HUES64 (cell line): ENCODE results near the gene NUTM1.
A peak's percentile ranks its signal among the peaks of the same experiment; 100 is the strongest.
"Not testable (repeated sequence)": the region's sequence is repeated elsewhere in the genome, so short reads cannot be mapped to it uniquely, and the experiment has no call there.

ENCODE experiments used
- H3K27ac ChIP-seq: 2 replicates; pipeline ENCODE4 v1.7.0; 2013; ENCODE audit warnings: low read depth, low read length, inconsistent platforms
- H3K27me3 ChIP-seq: 2 replicates; pipeline ENCODE4 v1.6.1; 2013; ENCODE audit warnings: mild to moderate bottlenecking, low read length; ENCODE audit not compliant: insufficient read depth
- H3K36me3 ChIP-seq: 2 replicates; pipeline ENCODE4 v1.6.1; 2013; ENCODE audit warnings: mild to moderate bottlenecking, low read length; ENCODE audit not compliant: insufficient read depth
- H3K4me1 ChIP-seq: 2 replicates; pipeline ENCODE4 v1.6.1; 2013; ENCODE audit warnings: mild to moderate bottlenecking, low read length, moderate library complexity; ENCODE audit not compliant: insufficient read depth
- H3K4me3 ChIP-seq: 2 replicates; pipeline ENCODE4 v1.5.1; 2013; ENCODE audit warnings: mild to moderate bottlenecking, low read length, moderate library complexity
- H3K9ac ChIP-seq: 2 replicates; pipeline ENCODE4 v1.6.1; 2013; ENCODE audit warnings: mild to moderate bottlenecking, low read depth, low read length
- H3K9me3 ChIP-seq: 2 replicates; pipeline ENCODE4 v1.6.1; 2013; ENCODE audit warnings: low read depth, low read length; ENCODE audit not compliant: insufficient read depth
- WGBS: fragments of 150-250, 120-280 bp; methylation state at CpG from one replicate; pipeline ENCODE4 v1.1.7; 2013; ENCODE audit warnings: missing lambda C conversion rate; 5-methylcytosine and 5-hydroxymethylcytosine counted together

The NUTM1 gene

GRCh38 chr15:34338347-34338746 is 4.8 kb upstream of the NUTM1 start:
- H3K27me3 ChIP-seq, result no peaks in the 10 kb centered on the region
- no peak overlapping the region; the same call in 1 of the 2 replicates for H3K27ac ChIP-seq
- peak overlapping the region; percentile 75 for H3K4me3 ChIP-seq
- WGBS, result 57% methylated on average over 15 of the region's 16 CpGs
- peaks cover 6% of the 10 kb centered on the region; the same call in 1 of the 2 replicates for H3K4me1 ChIP-seq
- 0 out of 2 replicates have a peak overlapping the region, but pooled peaks have one; percentile 9 for H3K9ac ChIP-seq
- peaks cover 30% of the 10 kb centered on the region for H3K36me3 ChIP-seq
- H3K9me3 ChIP-seq, result no peaks in the 10 kb centered on the region

- Histone ChIP-seq H3K4me3 (no peak overlapping the region), H3K9me3 (no peaks in the 10 kb centered on the region), H3K9ac (no peak overlapping the region), H3K27me3 (no peaks in the 10 kb centered on the region), H3K27ac (no peak overlapping the region), H3K36me3 (peaks cover 30% of the 10 kb centered on the region), H3K4me1 (peaks cover 6% of the 10 kb centered on the region; the same call in 1 of the 2 replicates)
- WGBS, result 94% methylated on average over 3 of the region's 3 CpGs
Observed at GRCh38 chr15:34339946-34340345, 3.2 kb upstream of the NUTM1 start.

GRCh38 chr15:34341381-34342212 is 1.5 kb upstream of the NUTM1 start:
- Histone ChIP-seq H3K9ac (no peak overlapping the region), H3K4me1 (peaks cover 6% of the 10 kb centered on the region; the same call in 1 of the 2 replicates), H3K27me3 (no peaks in the 10 kb centered on the region), H3K4me3 (peak overlapping the region; percentile 83), H3K9me3 (no peaks in the 10 kb centered on the region), H3K27ac (no peak overlapping the region), H3K36me3 (peaks cover 30% of the 10 kb centered on the region)
- 94% methylated on average over 15 of the region's 15 CpGs for WGBS

GRCh38 chr15:34342213-34342736 is 840 bp upstream of the NUTM1 start:
- H3K27ac ChIP-seq, result peak overlapping the region; percentile 79; the same call in 1 of the 2 replicates
- peak overlapping the region; percentile 89 for H3K9ac ChIP-seq
- WGBS, result 37% methylated on average over 26 of the region's 26 CpGs
- not testable (repeated sequence) for H3K27me3 ChIP-seq, H3K9me3 ChIP-seq, H3K4me1 ChIP-seq
- H3K4me3 ChIP-seq, result peak overlapping the region; percentile 83
- peaks cover 30% of the 10 kb centered on the region for H3K36me3 ChIP-seq

GRCh38 chr15:34347951-34348638 is 5.0 kb downstream of the NUTM1 start:
- no peak overlapping the region for H3K4me3 ChIP-seq
- WGBS, result 87% methylated on average over 13 of the region's 13 CpGs
- no peaks in the 10 kb centered on the region for H3K27me3 ChIP-seq
- H3K36me3 ChIP-seq, result no peaks in the 10 kb centered on the region
- H3K9ac ChIP-seq, result no peak overlapping the region
- no peak overlapping the region for H3K27ac ChIP-seq
- H3K9me3 ChIP-seq, result no peaks in the 10 kb centered on the region
- no peaks in the 10 kb centered on the region for H3K4me1 ChIP-seq

- no peak overlapping the region for H3K9ac ChIP-seq
- H3K27ac ChIP-seq, result no peak overlapping the region
- H3K9me3 ChIP-seq, result no peaks in the 10 kb centered on the region
- 86% methylated on average over 1 of the region's 1 CpG for WGBS
- no peaks in the 10 kb centered on the region for H3K36me3 ChIP-seq
- no peak overlapping the region for H3K4me3 ChIP-seq
- H3K27me3 ChIP-seq, result no peaks in the 10 kb centered on the region
- peaks cover 1% of the 10 kb centered on the region; the same call in 1 of the 2 replicates for H3K4me1 ChIP-seq
Observed at GRCh38 chr15:34348735-34349300, 5.7 kb downstream of the NUTM1 start.

- Histone ChIP-seq H3K36me3 (peaks cover 4% of the 10 kb centered on the region), H3K4me3 (no peak overlapping the region), H3K27ac (no peak overlapping the region), H3K9ac (no peak overlapping the region), H3K9me3 (no peaks in the 10 kb centered on the region), H3K27me3 (no peaks in the 10 kb centered on the region), H3K4me1 (peaks cover 6% of the 10 kb centered on the region; the same call in 1 of the 2 replicates)
- WGBS, result 90% methylated on average over 4 of the region's 4 CpGs
Observed at GRCh38 chr15:34349769-34350168, 6.7 kb downstream of the NUTM1 start.

- not testable (repeated sequence) for H3K9me3 ChIP-seq, H3K4me1 ChIP-seq, H3K27ac ChIP-seq, H3K4me3 ChIP-seq, H3K9ac ChIP-seq, H3K27me3 ChIP-seq
- H3K36me3 ChIP-seq, result peaks cover 30% of the 10 kb centered on the region
- 89% methylated on average over 12 of the region's 12 CpGs for WGBS
Observed at GRCh38 chr15:34352996-34353395, 9.9 kb downstream of the NUTM1 start.

GRCh38 chr15:34353627-34354026 is 10.5 kb downstream of the NUTM1 start:
- 75% methylated on average over 2 of the region's 2 CpGs for WGBS
- peaks cover 36% of the 10 kb centered on the region for H3K36me3 ChIP-seq
- H3K4me1 ChIP-seq, result peaks cover 6% of the 10 kb centered on the region; the same call in 1 of the 2 replicates
- no peak overlapping the region for H3K9ac ChIP-seq
- no peak overlapping the region for H3K4me3 ChIP-seq
- no peak overlapping the region for H3K27ac ChIP-seq
- H3K9me3 ChIP-seq, result no peaks in the 10 kb centered on the region
- no peaks in the 10 kb centered on the region for H3K27me3 ChIP-seq

GRCh38 chr15:34354286-34354685 is 11.2 kb downstream of the NUTM1 start:
- no peak overlapping the region for H3K9ac ChIP-seq
- WGBS, result 97% methylated on average over 7 of the region's 7 CpGs

GRCh38 chr15:34355241-34355640 is 12.1 kb downstream of the NUTM1 start:
- Histone ChIP-seq H3K4me1 (peaks cover 6% of the 10 kb centered on the region; the same call in 1 of the 2 replicates), H3K27me3 (no peaks in the 10 kb centered on the region), H3K27ac (no peak overlapping the region), H3K9ac (no peak overlapping the region), H3K36me3 (peaks cover 52% of the 10 kb centered on the region), H3K9me3 (no peaks in the 10 kb centered on the region), H3K4me3 (no peak overlapping the region)
- 93% methylated on average over 9 of the region's 9 CpGs for WGBS

More at GRCh38 chr15:34354286-34354685, 11.2 kb downstream of the NUTM1 start:
- Histone ChIP-seq H3K9me3 (no peaks in the 10 kb centered on the region), H3K36me3 (peaks cover 43% of the 10 kb centered on the region), H3K4me1 (peaks cover 6% of the 10 kb centered on the region; the same call in 1 of the 2 replicates), H3K27ac (no peak overlapping the region), H3K27me3 (no peaks in the 10 kb centered on the region), H3K4me3 (no peak overlapping the region)
